Activated T-helper 9 cell treated with anti-CD3 and anti-CD28 coated beads, Interleukin-2, amount 50 U/mL, for 16 hours (primary cell): ENCODE data around the gene DIPK1A.
A peak's percentile ranks its signal among the peaks of the same experiment; 100 is the strongest.

ENCODE experiments used
- DNase-seq: peaks from one replicate; pipeline ENCODE4 v3.0.0-alpha.2; 2020; ENCODE audit warnings: low read depth

The DIPK1A gene

DNA sequence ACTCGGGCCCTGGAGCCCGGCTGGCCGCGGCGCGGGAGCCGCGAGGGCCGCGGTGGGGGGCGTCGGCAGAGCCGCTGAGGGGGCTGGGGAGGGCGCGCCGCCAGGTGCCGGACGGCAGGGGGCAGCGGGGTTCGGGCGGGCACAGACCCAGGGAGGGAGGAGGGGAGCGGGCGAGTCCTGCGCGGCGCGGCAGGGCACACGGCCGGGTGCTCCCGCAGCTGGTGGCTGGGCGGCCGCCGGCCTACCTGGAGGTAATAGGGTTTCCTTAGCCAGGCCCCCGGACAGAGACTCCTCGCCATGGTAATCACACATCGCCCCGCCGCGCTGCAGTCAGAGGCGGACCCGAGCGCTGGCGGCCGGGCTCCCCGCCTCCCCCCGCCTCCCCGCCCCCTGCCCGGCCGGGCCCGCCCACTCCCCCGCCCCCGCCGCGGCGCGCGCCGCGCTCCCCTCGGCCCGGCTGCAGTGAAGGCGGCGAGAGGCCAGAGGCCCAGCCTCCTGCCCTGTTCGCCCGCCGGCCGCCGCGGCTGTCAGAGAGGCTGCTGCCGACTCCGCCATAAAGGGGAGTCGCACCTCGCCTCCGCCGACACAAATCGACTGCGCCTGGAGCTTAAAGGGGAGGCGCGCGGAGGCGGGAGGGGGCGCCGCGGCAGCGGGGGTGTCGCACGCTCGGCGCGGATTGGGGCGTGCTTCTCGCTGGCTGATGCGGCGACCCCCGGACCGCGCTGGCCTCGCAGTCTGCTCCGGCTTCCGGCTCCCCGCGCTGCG lies at the start of gene DIPK1A:
Gene DIPK1A (minus strand): TSS at position 332 of the 765 bp plus-strand sequence. CDS start 33 bp downstream, at position 299.
- DNase-seq = peak; percentile 66

DNA sequence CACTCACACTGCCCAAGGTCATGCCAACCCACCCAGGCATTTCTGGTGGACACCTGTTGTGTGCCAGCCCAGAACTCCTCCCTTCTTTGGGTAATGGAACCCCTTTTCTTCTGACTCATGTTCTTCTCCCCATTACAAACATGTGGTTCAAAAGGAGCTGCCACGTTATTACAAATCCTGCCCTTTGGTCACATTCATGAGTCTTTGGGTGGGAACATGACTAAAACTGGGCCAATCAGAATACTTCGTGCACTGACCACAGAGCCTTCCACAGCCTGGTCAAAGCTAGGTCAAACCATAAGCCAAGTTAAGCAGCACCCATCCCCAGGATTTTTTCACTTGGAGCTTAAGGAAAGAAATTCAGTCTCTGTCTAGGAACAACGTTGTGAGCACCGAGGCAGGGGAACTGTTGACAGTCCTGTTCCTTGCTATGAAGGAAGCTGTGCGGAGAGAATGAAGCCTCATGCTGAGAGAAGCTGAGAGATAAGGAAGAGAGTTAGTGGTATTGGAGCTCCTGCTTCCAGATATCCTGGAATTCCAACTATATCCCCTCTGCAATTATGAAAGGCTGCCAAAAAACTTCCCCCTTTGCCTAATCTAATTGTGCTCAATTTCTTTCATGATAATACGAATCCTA lies 46.8 kb upstream of the DIPK1A start:
- DNase-seq = no peak

DNA sequence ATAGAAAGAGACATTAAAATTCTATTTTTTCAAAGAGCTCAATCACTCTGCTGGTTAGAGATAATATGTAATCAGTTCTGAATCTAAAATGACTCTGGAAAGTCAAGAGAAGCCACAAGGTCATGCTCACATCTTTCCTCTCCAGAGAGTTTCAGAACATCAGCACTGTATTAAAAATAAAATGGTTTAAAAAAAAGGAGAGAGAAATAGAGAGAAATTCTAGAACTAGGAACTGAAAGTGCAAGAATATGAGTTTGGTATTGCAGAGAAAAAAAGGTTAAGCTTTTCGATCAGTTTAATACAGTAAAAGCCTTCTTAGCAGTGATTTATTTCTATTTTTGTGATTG lies 44.0 kb upstream of the DIPK1A start:
- no peak for DNase-seq

DNA sequence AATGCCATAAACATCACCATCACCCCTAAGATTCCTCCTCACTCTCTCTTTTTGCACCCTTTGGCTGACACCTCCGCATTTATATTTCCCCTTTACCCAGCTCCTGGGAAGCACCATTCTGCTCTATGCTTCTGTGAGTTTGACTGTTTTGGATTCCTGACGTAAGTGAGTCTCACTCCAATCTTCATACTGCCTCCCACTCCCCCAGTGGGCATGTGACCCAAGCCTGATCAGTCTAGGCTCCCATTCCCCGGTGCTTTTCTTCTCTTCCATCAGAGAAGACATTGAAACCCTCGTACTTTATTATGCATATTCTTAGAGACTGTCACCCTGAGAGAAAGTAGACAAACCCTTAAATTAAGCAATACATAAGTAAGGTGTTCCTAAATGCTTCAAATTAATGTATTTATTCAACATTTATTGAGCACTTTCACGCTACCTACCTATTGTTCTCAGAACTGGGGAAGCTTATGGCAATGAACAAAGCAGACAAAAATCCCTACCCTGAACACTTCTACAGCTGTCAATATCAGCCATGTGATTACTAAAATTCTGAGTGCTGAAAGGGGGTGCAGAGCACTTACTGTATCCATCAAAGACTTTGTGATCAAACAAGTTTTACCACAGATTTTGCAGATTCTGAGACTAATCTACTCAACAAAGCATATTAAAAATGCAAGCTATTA lies 43.4 kb upstream of the DIPK1A start:
- no peak for DNase-seq

DNA sequence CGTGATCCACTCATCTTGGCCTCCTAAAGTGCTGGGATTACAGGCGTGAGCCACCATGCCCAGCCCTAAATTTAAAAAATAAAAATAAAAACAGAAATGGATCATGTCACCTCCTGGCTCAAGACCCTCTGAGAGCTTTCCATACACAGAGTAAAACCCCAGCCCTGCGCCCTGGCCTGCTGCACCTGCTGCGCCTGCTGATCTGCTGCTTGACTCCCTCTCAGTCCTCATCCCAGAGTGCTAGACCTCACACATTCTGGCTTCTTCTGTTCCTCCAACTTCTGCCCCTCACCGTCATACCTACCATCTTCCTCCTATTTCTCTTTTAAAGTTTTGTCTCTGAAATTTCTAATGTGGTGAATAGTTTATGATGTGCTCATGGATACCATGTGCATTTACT lies 42.7 kb upstream of the DIPK1A start:
- no peak for DNase-seq

DNA sequence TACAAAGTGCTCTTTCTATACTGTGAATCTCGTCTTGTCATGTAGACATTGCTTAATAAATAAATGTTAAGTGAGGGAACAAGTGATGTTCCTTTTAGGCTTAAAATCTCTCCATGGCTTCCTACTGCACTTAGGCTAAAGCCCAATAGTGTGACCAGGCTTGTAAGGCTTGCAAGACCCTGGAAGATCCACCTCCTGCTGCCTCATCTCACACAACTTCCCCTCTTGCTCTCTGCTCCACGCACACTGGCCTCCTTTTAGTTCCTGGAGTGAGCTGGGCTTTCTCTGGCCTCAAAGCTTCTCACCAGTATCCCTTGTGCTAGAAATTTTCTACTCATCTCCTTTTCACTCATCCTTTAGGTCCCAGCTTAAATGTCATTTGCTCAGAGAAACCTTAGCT lies 41.5 kb upstream of the DIPK1A start:
- DNase-seq = no peak

DNA sequence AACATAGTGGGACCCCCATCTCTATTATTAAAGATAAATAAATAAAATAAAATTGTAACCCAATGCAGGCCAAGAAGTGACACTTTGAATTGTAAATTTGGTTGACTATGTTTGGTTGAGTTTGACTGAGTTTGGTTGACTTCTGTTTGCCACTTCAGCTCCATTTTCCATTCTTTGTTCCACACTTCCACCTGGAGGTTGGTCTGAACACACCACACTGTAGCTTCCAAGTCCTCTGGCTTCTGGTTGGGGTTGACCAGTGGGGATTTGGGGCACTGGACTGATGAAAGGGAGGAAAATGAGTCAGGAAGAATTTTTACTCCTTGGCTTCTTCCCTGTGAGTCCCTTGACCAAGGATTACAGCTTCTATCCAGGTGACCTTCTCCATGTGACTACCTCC lies 40.6 kb upstream of the DIPK1A start:
- DNase-seq = no peak

DNA sequence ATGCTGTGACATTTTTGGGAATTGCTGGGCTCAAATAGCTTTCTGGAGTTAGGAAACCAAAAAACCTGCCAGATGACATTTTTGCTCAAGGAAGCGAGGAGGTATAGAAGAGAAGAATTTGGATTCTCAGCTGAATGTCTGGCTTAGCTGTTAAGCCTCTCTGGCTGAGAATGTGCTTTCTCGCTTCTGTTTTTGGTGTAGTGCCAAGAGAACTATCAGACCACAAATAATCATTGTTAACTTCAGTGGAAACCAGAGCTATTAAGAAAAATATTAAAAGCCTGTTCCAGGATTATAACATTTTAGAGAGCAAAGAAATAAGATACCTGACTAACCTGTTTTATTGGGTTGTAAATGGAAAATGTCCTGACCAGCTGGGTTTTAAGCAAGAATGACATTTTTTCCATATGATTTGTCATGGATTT lies 39.5 kb upstream of the DIPK1A start:
- no peak for DNase-seq

DNA sequence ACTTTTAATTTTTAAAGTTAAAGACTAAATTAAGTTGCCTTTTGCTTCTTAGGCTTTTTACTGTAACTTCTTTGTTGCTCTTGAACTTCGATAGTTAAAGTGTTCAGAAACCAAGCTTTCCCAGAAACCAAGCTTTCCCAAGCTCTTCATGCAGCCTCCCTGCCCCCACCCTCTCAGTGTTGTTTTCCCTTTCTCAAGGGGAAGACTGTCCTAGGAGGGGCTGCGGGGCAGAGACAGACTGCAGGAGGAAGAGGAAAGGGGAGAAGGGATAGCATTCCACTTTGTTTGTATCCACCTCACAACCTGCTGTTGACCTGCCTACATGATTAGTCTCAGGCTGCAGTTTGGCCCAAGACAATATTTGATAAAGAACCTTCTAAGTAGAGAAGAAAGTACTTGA lies 39.0 kb upstream of the DIPK1A start:
- DNase-seq = no peak

DNA sequence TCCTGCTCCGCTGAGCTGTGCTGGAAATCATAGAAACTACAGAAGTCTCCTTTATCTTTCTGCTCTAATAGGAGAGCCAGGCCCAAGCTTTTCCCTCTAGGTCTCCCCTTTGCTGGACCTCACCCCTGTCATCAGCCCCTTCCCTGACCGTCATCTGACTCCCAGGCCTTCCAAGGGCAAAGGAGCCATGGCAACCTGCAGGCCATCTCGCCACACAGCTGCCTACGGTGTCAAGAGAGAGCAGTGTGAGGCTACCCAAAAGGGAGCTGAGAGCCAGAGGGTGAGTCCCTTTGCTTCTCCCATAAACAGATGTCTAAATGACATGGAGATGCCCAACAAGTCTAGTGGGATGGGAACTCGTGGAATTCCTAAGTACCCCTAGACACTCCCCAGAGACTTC lies 37.6 kb upstream of the DIPK1A start:
- DNase-seq = no peak

DNA sequence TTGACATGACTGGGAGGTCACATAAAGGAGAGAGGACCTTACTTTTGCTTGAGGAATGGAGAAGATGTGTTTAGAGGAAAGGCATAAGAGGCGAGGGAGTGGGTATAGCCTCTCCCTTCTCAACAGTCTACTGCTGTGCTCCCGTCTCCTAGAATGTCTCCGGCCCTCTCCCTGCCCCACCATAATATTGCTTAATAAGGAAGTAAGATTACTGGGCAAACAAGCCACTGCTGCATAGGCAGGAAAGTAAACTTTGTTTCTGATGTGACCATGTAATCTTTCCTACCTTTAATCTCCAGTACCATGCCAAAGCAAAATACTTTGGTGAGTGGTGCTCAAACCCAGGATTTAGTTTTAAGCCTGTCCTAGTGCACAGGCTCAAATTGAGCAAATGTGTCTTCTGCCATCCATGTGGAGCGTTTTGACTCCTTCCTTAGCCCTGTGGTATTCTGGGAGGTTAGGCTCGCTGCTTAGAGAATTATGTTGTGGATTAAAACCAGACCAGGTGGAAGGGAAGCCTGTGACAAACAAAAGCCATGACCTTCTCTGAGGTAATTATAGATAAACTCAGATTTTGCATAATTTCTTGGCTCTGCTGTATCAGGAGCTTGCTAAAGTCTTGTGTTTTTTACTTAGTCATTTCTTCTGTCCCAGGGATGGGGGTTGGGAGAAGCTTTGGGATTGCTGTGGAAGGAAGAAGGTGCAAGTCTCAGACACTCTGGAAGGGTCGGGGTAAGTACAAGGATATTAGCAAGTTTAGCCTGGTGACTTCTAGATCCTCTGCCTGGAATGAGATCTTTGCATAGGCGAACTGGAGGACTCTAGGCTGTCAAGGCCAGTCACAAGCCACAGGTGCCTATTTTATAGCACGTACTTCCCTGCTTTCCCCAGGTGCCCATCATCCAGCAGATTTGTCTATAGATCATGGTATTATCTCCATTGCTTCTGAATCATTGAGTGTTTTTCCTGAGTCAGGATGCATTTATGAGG lies 34.5 kb upstream of the DIPK1A start:
- DNase-seq = no peak

DNA sequence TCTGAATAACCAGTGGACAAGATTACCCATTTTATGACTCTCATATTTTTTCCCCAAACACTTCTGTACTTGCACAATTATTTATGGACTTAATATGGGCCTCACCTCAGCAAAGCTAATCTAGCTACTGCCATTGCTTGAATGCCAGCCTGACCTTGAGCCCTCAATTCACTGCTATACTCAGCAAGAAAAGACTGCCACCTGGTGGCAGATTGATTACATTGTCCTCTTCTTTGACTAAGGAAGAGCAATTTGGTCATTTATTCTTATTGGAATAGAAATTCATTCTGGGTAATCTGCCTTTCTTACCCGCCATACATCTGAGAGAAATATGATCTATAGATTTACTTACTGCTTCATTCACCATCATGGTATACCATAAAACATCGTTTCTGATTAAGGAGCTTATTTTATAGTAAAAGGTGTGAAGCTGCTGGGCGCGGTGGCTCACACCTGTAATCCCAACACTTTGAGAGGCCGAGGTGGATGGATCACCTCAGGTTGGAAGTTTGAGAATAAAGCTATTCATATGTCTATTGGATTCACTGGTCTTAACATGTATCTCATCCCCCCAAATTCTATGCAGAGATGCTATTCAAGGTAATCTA lies 32.9 kb upstream of the DIPK1A start:
- DNase-seq = peak; percentile 28

DNA sequence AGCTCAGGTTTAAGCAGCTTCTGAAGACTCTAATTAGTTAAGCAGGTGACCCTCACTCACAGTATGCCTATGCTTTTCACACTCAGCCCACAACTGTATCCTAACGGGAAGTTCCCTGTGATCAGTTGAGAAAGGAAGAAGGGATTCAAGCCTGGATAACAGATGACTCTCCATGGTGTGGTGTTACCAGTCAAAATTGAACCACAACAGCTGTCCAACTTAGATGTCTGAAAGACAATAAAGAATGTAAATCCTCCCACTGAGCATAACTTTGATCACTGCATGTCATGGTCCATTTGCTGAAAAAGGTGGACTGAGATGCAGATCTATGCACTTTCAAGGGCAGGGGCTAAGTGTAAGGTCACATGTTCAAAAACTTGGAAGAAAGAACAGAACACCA lies 32.3 kb upstream of the DIPK1A start:
- DNase-seq = no peak

DNA sequence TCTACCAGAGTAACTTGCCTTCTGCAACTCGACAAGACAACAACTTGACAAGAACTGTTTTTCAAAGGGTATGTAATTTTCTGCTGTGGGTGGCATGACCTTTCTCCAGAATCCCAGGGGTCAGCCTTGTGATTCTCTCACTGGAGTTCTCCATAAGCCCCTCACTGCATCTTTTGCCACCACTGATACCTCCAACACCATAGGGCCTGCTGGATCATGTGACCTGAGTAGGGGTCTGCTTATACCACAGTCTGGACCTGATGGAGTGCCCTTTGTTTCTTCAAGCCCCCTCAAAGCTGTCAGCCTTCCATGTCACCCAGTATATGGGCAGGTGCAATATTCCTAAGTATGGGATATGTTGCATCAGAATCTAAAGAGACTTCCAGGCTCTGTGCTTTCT lies 31.6 kb upstream of the DIPK1A start:
- no peak for DNase-seq

DNA sequence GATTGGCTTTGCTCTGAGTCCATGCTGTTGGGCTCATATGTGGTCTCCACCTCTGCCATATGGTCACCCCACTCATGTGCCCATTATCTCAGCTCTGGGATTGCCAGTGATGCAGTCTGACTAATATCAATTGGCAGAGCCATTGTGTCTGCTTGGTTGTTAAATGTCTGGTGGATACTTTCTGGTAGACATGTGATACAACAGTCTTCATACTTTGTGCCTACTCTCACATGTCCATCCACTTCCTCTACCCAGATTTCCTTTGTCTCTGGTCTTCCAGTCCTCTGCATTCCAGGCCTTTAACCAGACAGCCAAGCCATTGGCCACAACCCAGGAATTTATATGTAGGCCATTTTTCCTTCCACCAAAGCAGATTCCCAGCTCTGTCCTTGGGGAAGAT lies 30.8 kb upstream of the DIPK1A start:
- no peak for DNase-seq

DNA sequence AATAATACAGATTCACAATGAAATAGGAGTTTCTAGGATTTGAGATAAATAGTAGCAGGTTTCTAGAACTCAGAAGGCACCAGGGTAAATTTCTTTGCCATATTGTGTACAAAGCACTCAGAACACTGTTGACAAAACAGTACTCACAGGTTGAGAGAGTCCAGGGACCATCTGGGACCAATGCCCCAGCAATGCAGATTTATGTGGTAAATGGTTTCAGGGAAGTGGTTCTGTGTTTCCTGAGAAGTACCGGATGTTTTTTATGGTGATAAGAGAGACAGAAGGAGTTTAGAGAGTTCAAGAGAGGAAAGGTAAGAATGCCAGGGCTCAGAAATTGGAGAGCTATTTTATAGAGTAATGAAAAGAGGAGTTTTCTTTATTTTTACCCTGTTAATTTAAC lies 29.6 kb upstream of the DIPK1A start:
- DNase-seq = no peak

DNA sequence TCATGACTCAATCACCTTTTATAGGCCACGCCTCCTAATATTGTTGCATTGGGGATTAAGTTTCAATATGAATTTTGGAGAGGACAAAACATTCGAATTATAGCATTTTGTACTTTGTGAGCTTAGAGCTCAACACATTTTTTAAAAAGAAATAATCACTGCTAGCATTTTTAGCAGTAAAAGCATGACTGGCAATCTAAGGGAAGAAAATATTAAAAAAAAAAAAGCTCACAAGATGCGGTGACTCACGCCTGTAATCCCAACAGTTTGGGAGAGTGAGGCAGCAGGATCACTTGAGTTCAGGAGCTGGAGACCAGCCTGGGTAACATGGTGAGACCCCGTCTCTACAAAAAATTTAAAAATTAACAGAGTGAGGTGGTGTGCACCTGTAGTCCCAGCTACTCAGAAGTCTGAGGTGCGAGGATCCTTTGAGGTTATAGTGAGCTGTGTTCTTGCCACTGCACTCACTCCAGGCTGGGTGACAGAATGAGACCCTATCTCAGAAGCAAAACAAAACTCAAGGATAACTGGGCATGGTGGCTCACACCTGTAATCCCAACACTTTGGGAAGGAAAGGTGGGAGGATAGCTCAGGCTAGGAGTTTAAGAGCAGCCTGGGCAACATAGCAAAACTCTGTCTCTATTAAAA lies 28.8 kb upstream of the DIPK1A start:
- DNase-seq = no peak

DNA sequence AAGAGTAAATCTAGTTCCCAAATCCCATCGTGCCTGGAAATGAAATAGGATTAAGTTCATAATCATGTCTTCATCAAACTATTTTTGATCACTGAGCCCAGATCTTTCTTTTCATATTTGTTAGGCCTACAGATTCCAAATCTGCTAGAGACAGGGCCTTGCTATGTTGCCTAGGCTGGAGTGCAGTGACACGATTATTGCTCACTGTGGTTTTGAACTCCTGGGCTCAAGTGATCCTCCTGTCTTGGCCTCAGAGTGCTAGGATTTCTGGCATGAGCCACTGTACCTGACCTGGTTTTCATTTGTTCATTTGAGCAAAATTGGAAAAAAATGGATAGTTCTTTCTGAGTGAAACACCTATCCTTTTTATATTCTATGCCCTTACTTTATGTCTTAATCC lies 28.0 kb upstream of the DIPK1A start:
- no peak for DNase-seq

DNA sequence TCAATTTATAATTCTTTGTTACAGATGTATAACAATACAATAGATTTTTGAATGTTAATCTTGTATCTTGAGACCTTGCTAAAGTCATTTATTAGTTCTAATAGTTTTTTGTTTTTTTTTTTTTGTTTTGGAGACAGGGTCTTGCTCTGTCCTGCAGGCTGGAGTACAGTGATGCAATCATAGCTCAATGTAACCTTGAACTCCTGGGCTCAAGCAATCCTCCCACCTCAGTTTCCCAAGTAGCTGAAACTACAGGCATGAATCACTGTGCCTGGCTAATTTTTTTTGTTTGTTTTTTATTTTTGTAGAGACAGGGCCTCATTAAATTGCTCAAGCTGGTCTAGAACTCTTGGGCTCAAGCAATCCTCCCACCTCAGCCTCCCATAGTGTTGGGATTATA lies 26.2 kb upstream of the DIPK1A start:
- DNase-seq = no peak

DNA sequence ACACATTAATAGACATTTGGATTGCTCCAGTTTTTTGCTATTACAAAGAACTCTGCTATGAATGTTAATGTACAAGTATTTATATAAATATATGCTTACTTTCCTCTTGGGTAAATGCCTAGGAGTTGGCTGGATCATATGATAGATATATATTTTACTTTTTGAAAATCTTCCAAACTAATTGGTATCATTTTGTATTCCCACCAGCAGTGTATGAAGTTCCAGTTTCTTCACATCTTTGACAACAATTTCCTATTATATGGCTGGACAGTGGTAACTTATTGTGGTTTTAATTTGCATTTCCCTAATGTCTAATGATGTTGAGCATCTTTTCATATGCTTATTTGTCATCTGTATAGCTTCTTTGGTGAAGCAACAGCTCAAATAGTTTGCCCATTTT lies 23.8 kb upstream of the DIPK1A start:
- no peak for DNase-seq
